DMS153 (cell line): ENCODE results near the gene DBF4B.
"Not testable (repeated sequence)": the region's sequence is repeated elsewhere in the genome, so short reads cannot be mapped to it uniquely, and the experiment has no call there.

Experiments
- DNase-seq: peaks from one replicate; lab custom pipeline; 2025; lab: John Stamatoyannopoulos, UW

The DBF4B gene, protein sequence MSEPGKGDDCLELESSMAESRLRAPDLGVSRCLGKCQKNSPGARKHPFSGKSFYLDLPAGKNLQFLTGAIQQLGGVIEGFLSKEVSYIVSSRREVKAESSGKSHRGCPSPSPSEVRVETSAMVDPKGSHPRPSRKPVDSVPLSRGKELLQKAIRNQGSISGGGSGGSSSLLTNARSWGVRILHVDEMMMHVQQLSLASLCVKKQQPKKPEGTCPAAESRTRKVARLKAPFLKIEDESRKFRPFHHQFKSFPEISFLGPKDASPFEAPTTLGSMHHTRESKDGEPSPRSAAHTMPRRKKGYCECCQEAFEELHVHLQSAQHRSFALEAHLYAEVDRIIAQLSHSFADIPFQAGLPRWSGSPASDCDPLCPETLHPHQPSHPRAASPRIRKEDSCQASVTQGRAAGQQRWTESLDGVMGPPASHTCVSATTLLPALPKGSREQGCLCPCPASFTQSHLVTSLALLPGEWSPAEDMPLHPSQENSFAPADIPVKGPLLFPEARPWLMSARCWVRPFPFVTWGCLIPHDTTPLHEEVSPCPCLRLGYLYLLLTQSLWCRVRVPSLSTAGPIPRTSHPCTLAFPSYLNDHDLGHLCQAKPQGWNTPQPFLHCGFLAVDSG

DNA sequence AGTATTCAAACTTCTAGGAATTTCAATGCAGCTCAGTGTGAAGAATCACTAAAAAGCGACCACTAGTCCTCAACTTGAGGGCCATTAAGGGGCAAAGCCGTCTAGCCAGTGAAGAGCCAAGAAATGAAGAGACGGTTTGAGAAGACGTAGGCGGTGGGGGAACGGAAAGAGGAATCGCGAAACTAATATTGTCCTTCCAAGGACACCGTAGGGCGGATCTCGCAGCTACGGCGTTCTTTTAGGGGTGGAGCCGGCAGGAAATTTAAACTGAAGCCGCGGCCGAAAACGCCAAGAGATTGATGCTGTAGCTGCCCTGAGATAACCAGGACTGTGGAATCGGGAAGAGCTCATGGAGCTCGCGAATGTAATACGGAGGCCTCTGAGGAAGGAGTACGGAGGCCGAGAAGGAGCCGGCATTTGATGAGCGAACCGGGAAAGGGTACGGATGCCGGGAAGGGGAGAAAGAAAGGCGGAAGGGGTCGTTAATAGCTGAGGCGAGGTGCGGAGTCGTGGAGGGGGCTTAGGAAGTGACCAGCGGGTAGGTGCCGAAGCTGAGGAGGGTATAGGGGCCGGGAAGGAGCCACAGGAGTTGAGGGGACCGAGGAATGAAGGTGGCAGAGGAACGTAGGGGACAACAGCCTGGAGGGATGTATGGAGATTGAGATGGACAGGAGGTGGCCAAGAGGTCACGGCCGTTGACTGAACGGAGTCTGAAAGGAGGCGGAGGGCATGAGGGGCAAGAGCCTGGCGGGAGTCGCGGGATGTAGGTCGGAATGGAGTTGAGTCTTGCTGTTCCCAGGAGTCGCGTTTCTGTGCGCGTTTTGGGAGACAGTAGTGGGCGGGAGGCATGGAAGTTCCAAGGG, at the start of gene DBF4B:
Gene DBF4B (plus strand): TSS at position 265 of the 863 bp plus-strand sequence. CDS start 156 bp downstream, at position 421.
- peak; percentile 74 for DNase-seq

DNA sequence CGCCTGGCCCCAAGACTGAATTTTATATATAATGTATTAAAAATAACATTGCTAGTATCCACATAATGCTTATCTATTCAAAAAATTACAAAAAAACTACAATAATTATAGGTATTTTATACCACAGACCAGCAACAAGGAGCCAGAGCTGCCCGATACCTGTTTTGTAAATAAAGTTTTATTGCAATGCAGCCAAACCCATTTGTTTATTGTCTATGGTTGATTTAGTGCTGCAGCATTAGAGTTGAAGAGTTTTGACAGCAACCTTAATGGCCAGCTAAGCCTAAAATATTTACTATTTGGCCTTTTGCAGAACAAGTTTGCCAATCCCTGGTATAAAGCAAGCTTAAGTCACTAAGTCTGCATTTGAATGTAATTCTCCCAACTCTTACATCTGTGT, 46.6 kb upstream of the DBF4B start:
- no peak for DNase-seq

- no peak for DNase-seq
Measured at GRCh38 chr17:44663095-44663494, 45.4 kb upstream of the DBF4B start.

GRCh38 chr17:44664867-44665266, 43.6 kb upstream of the DBF4B start:
- DNase-seq: no peak

- DNase-seq: no peak
Measured at GRCh38 chr17:44666006-44666405, 42.5 kb upstream of the DBF4B start.

DNA sequence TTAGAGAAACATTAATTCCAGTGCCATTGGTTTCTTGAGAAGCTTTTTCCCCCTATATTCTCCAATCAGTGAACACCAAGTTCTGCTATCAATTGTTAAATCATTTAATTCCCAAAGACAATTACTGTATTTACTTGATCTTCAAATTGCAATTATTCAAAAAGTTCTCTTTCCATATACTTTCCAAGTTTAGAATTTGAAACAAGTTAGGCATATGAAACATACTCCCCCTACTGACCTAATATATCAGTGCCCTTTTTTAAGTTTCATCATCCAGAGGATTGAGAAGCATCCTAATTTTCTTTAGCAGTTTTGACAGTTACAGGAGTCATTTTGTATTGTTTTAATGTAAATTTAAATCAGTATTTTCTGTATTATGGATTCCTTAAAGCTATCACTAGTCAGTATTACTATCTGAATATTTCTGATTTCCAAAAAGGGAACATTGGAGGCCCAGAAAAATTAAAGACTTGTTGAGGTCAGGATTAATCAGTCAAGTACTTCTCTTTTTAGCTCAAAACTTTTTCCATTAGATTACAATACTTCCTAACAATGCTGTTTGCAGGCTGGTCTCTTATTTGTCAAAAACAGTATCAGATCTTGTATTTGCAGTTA, 35.9 kb upstream of the DBF4B start:
- DNase-seq: no peak

DNA sequence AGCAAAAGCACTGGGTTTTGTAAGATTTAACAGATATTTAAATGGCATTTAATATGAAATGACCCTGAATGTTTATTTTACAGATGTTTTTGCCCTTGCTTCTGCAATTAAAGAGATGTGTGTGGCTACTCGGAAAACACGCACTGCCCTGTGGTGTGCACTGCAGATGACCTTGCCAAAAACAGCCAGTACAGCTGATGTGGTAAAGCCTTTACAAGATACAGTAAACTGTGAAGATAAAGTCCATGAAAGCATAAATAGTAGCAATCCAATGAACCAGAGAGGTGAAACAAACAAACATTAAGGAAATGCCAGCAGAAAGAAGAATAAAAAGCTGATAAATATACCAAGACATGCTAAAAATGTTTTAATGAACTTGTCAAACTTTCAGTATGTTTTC, 34.6 kb upstream of the DBF4B start:
- no peak for DNase-seq

GRCh38 chr17:44677136-44677535, 31.3 kb upstream of the DBF4B start:
- no peak for DNase-seq

DNA sequence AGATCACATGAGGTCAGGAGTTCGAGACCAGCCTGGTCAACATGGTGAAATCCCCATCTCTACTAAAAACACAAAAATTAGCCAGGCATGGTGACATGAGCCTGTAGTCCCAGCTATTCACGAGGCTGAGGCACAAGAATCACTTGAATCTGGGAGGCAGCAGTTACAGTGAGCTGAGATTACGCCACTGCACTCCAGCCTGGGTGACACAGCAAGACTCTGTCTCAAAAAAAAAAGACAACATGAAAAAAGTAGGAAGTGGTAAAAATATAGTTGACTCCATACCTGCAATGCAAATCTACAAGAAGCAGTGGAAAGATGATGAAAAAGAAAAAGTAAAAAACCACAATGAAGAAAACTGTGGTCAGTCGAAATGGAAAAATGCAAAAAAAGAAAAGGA, 25.2 kb upstream of the DBF4B start:
- DNase-seq: not testable (repeated sequence)

DNA sequence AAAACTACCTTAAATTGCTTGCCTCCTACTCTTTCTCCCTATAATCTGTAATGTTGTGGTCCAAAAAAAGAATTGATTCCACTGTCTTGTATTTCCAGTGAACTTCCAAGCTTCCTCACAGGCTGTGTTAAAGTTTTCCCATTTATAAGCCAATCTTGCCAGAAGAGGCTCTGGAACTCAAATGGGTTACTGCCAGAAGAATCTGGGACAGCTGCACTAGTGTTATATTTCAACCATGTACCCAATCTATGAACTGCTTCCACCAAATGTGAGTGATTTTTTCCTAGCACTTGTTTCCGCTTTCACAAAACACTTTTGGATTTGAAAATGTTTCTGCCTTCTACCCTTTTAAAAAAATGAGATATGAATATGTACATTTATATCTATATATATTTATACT, 20.7 kb upstream of the DBF4B start:
- DNase-seq: no peak

DNA sequence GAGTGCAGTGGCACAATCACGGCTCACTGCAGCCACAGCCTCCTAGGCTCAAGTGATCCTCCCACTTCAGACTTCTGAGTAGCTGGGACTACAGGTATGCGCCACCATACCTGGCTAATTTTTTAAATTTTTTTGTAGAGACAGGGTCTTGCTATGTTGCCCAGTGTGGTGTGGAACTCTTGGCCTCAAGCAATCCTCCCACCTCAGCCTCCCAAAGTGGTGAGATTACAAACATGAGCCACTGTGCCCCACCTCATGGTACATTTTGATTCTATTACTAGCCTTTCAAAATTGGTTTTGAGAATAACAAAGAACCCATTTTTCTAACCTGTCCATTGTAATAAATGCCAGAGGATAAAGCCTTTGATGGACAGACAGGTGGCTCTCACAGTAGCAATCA, 20.3 kb upstream of the DBF4B start:
- no peak for DNase-seq

GRCh38 chr17:44688675-44689476, 19.6 kb upstream of the DBF4B start:
- no peak for DNase-seq

DNA sequence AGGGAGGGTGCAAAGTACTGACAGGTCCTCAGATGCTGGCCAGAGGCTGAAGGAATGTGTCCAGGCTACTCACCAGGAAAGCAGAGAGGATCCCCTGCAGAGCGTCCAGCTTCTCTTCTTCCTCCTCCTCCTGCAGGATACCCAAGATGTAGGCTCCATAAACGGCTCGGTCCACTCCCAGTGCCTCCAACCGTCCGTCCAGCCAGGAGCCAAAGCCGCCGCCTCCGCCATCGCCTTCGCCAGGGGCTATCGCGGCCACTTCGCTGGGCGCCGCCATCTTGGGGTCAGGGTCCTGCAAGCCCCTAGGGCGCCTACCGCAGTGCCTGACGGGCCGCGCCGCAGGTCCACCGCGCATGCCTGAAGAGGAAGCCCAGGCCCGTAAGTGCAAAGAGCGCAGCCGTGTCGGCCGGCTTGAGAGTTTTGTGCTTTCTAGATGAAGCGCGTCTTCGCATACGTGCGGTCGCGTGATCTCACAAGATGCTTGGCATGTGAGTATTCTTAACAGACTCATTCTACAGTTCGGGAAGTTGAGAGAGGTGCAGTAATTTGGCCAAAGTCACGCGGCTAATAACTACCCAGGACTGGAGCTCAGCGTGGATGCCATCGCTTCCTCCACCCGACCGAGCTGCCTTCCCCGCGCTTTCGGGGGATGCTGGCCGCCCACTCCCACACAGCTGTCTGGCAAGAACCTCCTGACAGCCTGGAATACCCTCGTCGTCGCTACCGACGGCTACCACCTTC, 18.8 kb upstream of the DBF4B start, which contains the start of gene CCDC43:
Gene CCDC43 (minus strand): TSS at position 300 of the 741 bp plus-strand sequence. CDS start 23 bp downstream, at position 277.
- DNase-seq: peak; percentile 67

DNA sequence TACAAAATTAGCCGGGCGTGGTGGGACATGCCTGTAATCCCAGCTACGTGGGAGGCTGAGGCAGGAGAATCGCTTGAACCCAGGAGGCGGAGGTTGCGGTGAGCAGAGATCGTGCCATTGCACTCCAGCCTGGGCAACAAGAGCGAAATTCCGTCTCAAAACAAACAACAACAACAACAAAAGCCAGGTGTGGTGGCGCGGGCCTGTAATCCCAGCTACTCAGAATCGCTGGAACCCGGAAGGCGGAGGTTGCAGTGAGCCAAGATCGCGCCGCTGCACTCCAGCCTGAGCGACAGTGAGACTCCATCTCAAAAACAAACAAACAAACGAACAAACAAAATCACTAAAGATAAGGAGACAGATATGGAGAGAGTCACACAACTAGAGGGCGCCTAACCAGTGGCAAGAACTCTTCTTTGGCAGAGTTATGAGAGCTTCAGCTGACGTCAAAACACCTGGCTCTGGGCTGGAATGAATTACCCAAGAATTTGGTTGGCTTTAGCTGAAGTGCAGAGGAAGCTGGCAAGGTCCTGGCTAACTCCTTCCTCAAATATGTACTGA, 17.6 kb upstream of the DBF4B start:
- DNase-seq: not testable (repeated sequence)

GRCh38 chr17:44693609-44694008, 14.9 kb upstream of the DBF4B start:
- DNase-seq: no peak

GRCh38 chr17:44700288-44700687, 8.2 kb upstream of the DBF4B start:
- not testable (repeated sequence) for DNase-seq

DNA sequence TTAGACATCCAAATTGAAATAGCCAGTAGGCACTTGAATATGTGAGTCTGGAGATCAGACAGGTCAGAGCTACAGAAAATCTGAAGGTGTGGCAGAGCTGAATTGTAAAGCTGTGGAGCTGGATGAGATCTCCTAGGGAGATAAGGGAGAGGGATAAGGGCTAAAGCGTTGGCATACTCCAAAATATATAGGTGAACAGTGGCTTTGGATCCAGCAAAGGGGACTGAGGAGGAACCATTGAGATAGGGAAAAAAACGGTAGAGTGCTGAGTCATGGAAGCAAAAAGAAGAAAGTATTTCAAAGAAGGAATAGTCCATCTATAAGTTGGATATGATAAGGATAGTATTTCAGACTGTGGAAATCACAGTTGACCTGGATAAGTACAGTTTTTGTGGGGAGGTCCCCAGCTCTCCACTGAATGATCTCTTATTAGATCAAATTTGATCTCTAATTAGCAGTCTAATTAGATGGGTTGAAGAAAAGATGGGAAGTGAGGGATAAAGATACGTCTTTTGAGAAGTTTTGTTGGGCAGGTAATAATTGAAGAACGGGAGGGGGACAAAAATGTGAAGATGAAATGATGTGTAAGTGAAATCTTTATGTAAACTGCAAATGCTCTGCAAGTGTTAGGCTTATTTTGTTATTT, 587 bp upstream of the DBF4B start:
- no peak for DNase-seq

- no peak for DNase-seq
Measured at GRCh38 chr17:44719444-44719843, 11.0 kb downstream of the DBF4B start.

GRCh38 chr17:44722254-44722653, 13.8 kb downstream of the DBF4B start:
- no peak for DNase-seq

GRCh38 chr17:44726121-44726520, 17.7 kb downstream of the DBF4B start:
- DNase-seq: not testable (repeated sequence)
